ENCODE measurements around the gene MXD3.

MXD3 gene

DNA sequence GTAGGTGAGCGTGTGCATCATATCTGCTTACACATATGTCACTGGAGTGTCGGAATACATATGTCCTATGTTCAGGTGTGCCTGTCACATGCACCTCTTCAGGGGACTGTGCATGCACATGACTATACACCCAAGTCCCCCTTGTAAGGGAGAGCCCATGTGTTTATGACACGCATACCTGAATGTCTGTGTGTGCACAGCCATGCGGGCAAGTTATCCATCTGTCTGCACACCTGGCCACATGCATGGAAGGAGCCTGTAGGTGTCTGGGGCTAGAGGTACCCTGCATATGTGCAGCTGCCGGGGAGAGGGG is 45.4 kb upstream of the MXD3 start:
- no peaks in the 10 kb centered on the region for H3K27me3 ChIP-seq
- no peaks in the 10 kb centered on the region for H3K36me3 ChIP-seq
- TF ChIP-seq, protein P1, sequence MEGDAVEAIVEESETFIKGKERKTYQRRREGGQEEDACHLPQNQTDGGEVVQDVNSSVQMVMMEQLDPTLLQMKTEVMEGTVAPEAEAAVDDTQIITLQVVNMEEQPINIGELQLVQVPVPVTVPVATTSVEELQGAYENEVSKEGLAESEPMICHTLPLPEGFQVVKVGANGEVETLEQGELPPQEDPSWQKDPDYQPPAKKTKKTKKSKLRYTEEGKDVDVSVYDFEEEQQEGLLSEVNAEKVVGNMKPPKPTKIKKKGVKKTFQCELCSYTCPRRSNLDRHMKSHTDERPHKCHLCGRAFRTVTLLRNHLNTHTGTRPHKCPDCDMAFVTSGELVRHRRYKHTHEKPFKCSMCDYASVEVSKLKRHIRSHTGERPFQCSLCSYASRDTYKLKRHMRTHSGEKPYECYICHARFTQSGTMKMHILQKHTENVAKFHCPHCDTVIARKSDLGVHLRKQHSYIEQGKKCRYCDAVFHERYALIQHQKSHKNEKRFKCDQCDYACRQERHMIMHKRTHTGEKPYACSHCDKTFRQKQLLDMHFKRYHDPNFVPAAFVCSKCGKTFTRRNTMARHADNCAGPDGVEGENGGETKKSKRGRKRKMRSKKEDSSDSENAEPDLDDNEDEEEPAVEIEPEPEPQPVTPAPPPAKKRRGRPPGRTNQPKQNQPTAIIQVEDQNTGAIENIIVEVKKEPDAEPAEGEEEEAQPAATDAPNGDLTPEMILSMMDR (IDR thresholded peaks at IDR 0.05; ENCODE audit: low read depth, low read length) = no peak
- H3K9me3 ChIP-seq = no peaks in the 10 kb centered on the region; the same call in 1 of the 2 replicates
- H3K4me3 ChIP-seq (ENCODE audit: low read depth, low read length) = no peak overlapping the region
- peaks cover 1% of the 10 kb centered on the region; the same call in 1 of the 2 replicates for H3K4me1 ChIP-seq
- no peak for DNase-seq

- Histone ChIP-seq H3K9me3 (no peaks in the 10 kb centered on the region; the same call in 1 of the 2 replicates), H3K4me1 (peaks cover 2% of the 10 kb centered on the region; the same call in 1 of the 2 replicates), H3K36me3 (no peaks in the 10 kb centered on the region), H3K27me3 (no peaks in the 10 kb centered on the region), H3K4me3 (ENCODE audit: low read depth, low read length) (no peak overlapping the region)
- DNase-seq = no peak
- TF ChIP-seq, protein P1 (IDR thresholded peaks at IDR 0.05; ENCODE audit: low read depth, low read length) = no peak
Measured at GRCh38 chr5:177356746-177357145, 45.0 kb upstream of the MXD3 start.

DNA sequence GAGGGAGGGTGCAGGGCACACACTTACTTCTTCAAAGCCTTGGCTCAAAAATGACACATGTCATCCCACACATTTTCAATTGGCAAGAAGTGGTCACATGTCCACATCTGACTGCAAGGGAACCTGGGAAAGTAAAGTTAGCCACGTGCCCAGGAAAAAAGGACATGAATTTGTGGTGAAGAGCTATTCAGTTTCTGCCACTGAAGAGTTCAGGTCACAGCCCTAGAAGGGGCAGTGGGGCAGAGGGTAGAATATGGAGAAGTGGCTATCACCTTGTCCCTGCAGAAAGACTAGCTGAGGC is 44.1 kb upstream of the MXD3 start:
- no peaks in the 10 kb centered on the region; the same call in 1 of the 2 replicates for H3K9me3 ChIP-seq
- H3K27me3 ChIP-seq = no peaks in the 10 kb centered on the region
- peaks cover 2% of the 10 kb centered on the region; the same call in 1 of the 2 replicates for H3K4me1 ChIP-seq
- H3K4me3 ChIP-seq (ENCODE audit: low read depth, low read length) = no peak overlapping the region
- TF ChIP-seq, protein P1 (IDR thresholded peaks at IDR 0.05; ENCODE audit: low read depth, low read length) = no peak
- no peak for DNase-seq
- H3K36me3 ChIP-seq = no peaks in the 10 kb centered on the region

DNA sequence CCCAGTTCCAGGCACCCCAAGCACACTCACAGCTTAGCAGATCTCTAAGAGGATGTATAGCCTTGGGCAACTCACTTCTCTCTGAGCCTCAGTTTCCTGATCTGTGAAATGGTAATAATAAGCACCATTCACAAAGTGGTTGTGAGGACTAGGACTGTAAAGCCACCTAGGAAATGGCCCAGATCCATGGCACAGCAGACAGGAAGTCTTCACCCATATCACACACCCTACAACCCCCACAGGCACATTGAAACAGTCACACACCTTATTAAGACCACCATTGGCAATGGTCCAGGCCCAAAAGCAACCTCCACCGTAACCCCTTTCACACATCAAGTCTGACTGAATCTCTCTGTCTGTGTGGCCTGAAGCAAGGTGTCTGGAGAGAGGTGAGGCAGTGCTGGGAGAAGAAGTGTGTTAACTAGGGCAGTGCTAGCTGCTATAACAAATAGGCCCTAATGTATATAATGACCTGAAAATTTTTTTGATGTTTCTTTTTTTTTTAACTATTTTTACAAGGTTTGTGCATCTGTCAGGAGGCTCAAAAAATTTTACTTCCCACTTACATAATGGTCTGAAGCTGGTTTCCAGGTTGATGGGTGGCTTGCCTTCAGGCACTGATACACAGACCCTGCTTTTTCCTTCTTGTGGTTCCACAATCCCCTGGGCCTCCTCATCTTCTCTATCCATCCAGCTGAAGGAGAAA is 43.6 kb upstream of the MXD3 start:
- Histone ChIP-seq H3K36me3 (no peaks in the 10 kb centered on the region), H3K27me3 (no peaks in the 10 kb centered on the region), H3K9me3 (no peaks in the 10 kb centered on the region; the same call in 1 of the 2 replicates), H3K4me3 (ENCODE audit: low read depth, low read length) (no peak overlapping the region), H3K4me1 (peaks cover 2% of the 10 kb centered on the region; the same call in 1 of the 2 replicates)
- no peak for DNase-seq
- TF ChIP-seq, protein P1 (IDR thresholded peaks at IDR 0.05; ENCODE audit: low read depth, low read length) = no peak

DNA sequence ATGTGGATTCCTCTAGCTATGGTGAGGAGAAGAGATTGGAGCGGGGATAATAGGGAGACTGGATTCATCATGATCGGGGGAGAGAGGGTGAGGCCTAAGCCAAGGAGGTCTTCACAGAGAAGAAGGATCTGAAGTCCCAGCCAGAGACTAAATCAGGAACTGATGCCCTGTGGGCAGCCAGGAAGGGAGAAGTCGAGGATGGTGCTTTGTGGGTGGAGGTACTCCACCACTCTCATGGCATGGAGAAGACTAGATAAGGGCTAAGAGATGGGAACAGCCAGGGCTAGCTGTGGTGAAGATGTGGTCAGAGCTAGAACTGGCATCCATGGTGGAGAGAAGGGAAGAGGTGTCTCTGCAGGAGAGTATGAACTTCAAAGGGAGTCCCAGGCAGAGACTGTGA is 43.0 kb upstream of the MXD3 start:
- Histone ChIP-seq H3K4me1 (peaks cover 2% of the 10 kb centered on the region; the same call in 1 of the 2 replicates), H3K36me3 (peaks cover 5% of the 10 kb centered on the region; the same call in 1 of the 2 replicates), H3K27me3 (no peaks in the 10 kb centered on the region), H3K9me3 (no peaks in the 10 kb centered on the region; the same call in 1 of the 2 replicates), H3K4me3 (ENCODE audit: low read depth, low read length) (no peak overlapping the region)
- no peak for DNase-seq
- TF ChIP-seq, protein P1 (IDR thresholded peaks at IDR 0.05; ENCODE audit: low read depth, low read length) = no peak

DNA sequence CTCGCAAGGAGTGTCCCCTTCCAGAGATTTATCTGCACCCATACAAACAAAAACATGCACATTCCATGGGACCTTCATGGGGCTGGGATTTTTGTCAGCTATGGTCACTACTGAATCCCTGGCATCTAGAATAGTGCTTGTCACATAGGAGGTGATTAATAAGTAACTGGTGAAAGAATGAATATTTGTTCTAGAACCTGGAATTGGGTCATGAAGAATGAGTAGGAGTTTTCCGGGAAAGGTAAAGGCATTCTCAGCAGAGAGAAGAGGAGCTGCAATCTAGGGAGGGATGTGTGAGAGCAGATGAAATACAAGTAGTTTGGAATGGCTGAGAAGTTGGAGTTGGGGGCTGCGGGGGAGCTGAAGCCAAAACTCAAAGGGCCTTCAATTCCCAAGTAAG is 42.6 kb upstream of the MXD3 start:
- TF ChIP-seq, protein P1 (IDR thresholded peaks at IDR 0.05; ENCODE audit: low read depth, low read length) = no peak
- H3K4me1 ChIP-seq = peaks cover 2% of the 10 kb centered on the region; the same call in 1 of the 2 replicates
- H3K9me3 ChIP-seq = no peaks in the 10 kb centered on the region; the same call in 1 of the 2 replicates
- H3K36me3 ChIP-seq = peaks cover 6% of the 10 kb centered on the region; the same call in 1 of the 2 replicates
- no peak for DNase-seq
- no peaks in the 10 kb centered on the region for H3K27me3 ChIP-seq
- no peak overlapping the region for H3K4me3 ChIP-seq (ENCODE audit: low read depth, low read length)

Data from BE2C (cell line).